HEK293T (cell line): ENCODE data around the gene POLR1B.
"Not testable (repeated sequence)": the region's sequence is repeated elsewhere in the genome, so short reads cannot be mapped to it uniquely, and the experiment has no call there.

Source experiments
- CTCF ChIA-PET: fragments of 350-600 bp; formaldehyde crosslinking; extraction: SDS; loops from one replicate; lab custom pipeline; 2021; ENCODE audit warnings: antibody characterized with exemption, inconsistent platforms; lab: Yijun Ruan, JAX
- POLR2A ChIA-PET: fragments of 350-600 bp; formaldehyde crosslinking; extraction: SDS; loops from one replicate; lab custom pipeline; 2020; ENCODE audit warnings: antibody characterized with exemption, inconsistent platforms; lab: Yijun Ruan, JAX
- DNase-seq: peaks from one replicate; pipeline ENCODE4 v3.0.0; 2012; ENCODE audit warnings: mixed read lengths; ENCODE audit errors: extremely low spot score
- ARNT ChIP-seq: fragments of 450-650 bp; IDR thresholded peaks from 2 replicates; pipeline ENCODE4 v1.6.1; 2017; ENCODE audit warnings: mild to moderate bottlenecking
- CTBP1 ChIP-seq: fragments of 450-650 bp; IDR thresholded peaks from 2 replicates; pipeline ENCODE4 v1.6.1; 2016; ENCODE audit warnings: borderline replicate concordance
- ELF4 ChIP-seq: fragments of 450-650 bp; IDR thresholded peaks from 2 replicates; pipeline ENCODE4 v1.6.1; 2017; ENCODE audit warnings: antibody characterized with exemption
- FOXA1 ChIP-seq: fragments of 450-650 bp; IDR thresholded peaks from 2 replicates; pipeline ENCODE4 v1.6.1; 2016; ENCODE audit warnings: mild to moderate bottlenecking
- FOXM1 ChIP-seq: fragments of 450-650 bp; IDR thresholded peaks from 2 replicates; pipeline ENCODE4 v1.6.1; 2017; ENCODE audit warnings: mild to moderate bottlenecking, borderline replicate concordance
- HDGF ChIP-seq: fragments of 450-650 bp; IDR thresholded peaks from 2 replicates; pipeline ENCODE4 v1.6.1; 2017; ENCODE audit warnings: antibody characterized with exemption, borderline replicate concordance
- L3MBTL2 ChIP-seq: fragments of 450-650 bp; conservative IDR thresholded peaks from 2 replicates; pipeline ENCODE4 v1.6.1; 2016; ENCODE audit warnings: mild to moderate bottlenecking
- NFRKB ChIP-seq: fragments of 450-650 bp; IDR thresholded peaks from 2 replicates; pipeline ENCODE4 v1.6.1; 2016; ENCODE audit warnings: mild to moderate bottlenecking, moderate library complexity
- PKNOX1 ChIP-seq: fragments of 450-650 bp; IDR thresholded peaks from 2 replicates; pipeline ENCODE4 v1.6.1; 2016
- SUZ12 ChIP-seq: fragments of 450-650 bp; IDR thresholded peaks from 2 replicates; pipeline ENCODE4 v1.6.1; 2016; ENCODE audit warnings: mild to moderate bottlenecking
- ZNF384 ChIP-seq: fragments of 450-650 bp; IDR thresholded peaks from 2 replicates; pipeline ENCODE4 v1.6.1; 2016

The POLR1B gene

GRCh38 chr2:112542123-112542983 lies at the start of gene POLR1B:
TSS of gene POLR1B (plus strand) at chr2:112542465. CDS start at chr2:112542495, 30 bp downstream.
- ChIA-PET CTCF (interaction anchor here (0.7 kb wide), 1 partner anchor 69 kb away, joined by 3 read pairs; no protein-coding TSS in a partner anchor), POLR2A (interaction anchor here (1.8 to 1.9 kb wide), 2 partner anchors 10 to 62 kb away, joined by 6 to 7 read pairs; no protein-coding TSS in a partner anchor)
- TF ChIP-seq SUZ12 = no peak
- 0 out of 2 replicates have a peak, but pooled peaks have one; percentile 4 for TF ChIP-seq CTBP1
- TF ChIP-seq ELF4 = peak; percentile 80
- TF ChIP-seq L3MBTL2 = peak; percentile 96
- peak; percentile 82 for DNase-seq

- POLR2A ChIA-PET = interaction anchor here (1.6 to 2.1 kb wide), 2 partner anchors 10 to 12 kb away, joined by 4 to 10 read pairs; no protein-coding TSS in a partner anchor
- CTCF ChIA-PET = no interaction called here
- TF ChIP-seq ZNF384 (no peak), SUZ12 (no peak), FOXA1 (no peak), PKNOX1 (no peak), L3MBTL2 (no peak), ELF4 (no peak), ARNT (no peak), NFRKB (no peak)
- DNase-seq = no peak
Observed at GRCh38 chr2:112493048-112493447, 49.2 kb upstream of the POLR1B start.

GRCh38 chr2:112493858-112494648 lies 48.2 kb upstream of the POLR1B start:
- ChIA-PET CTCF (interaction anchor here (1.0 to 1.4 kb wide), 2 partner anchors 13 to 14 kb away, joined by 3 read pairs; no protein-coding TSS in a partner anchor), POLR2A (interaction anchor here (2.1 kb wide), 1 partner anchor 11 kb away, joined by 10 read pairs; no protein-coding TSS in a partner anchor)
- DNase-seq = no peak
- no peak for TF ChIP-seq ELF4

GRCh38 chr2:112494828-112495227 lies 47.4 kb upstream of the POLR1B start:
- TF ChIP-seq FOXA1 = no peak
- no peak for TF ChIP-seq NFRKB
- TF ChIP-seq HDGF = no peak
- no peak for TF ChIP-seq FOXM1
- no peak for TF ChIP-seq SUZ12
- no peak for TF ChIP-seq PKNOX1
- ChIA-PET POLR2A (interaction anchor here (2.1 kb wide), 1 partner anchor 12 kb away, joined by 10 read pairs; no protein-coding TSS in a partner anchor), CTCF (interaction anchor here (1.4 kb wide), 1 partner anchor 15 kb away, joined by 3 read pairs; no protein-coding TSS in a partner anchor)
- DNase-seq = no peak

GRCh38 chr2:112495878-112496277 lies 46.4 kb upstream of the POLR1B start:
- POLR2A ChIA-PET = not testable (repeated sequence)
- CTCF ChIA-PET = interaction anchor here (1.4 kb wide), 1 partner anchor 16 kb away, joined by 3 read pairs; no protein-coding TSS in a partner anchor

GRCh38 chr2:112500850-112501484 lies 41.3 kb upstream of the POLR1B start:
- POLR2A ChIA-PET = not testable (repeated sequence)
- CTCF ChIA-PET = interaction anchor here (0.6 to 1.6 kb wide), 2 partner anchors 17 to 379 kb away, joined by 4 read pairs; no protein-coding TSS in a partner anchor

More at GRCh38 chr2:112495878-112496277, 46.4 kb upstream of the POLR1B start:
- not testable (repeated sequence) for DNase-seq

GRCh38 chr2:112509239-112509998 lies 32.8 kb upstream of the POLR1B start:
- CTCF ChIA-PET, DNase-seq: not testable (repeated sequence)
- POLR2A ChIA-PET = interaction anchor here (0.6 kb wide), 1 partner anchor 30 kb away, joined by 3 read pairs; no protein-coding TSS in a partner anchor

More at GRCh38 chr2:112500850-112501484, 41.3 kb upstream of the POLR1B start:
- DNase-seq = peak; percentile 30
